NCI-H2029 (cell line): Measurements from ENCODE around the gene DYNC2LI1.

Experiments
- DNase-seq: peaks from one replicate; lab custom pipeline; 2025; lab: John Stamatoyannopoulos, UW

The DYNC2LI1 gene

GRCh38 chr2:43846140-43846793 lies 72.4 kb downstream of the DYNC2LI1 start:
- no peak for DNase-seq

GRCh38 chr2:43848214-43848613 lies 74.4 kb downstream of the DYNC2LI1 start:
- DNase-seq: no peak

GRCh38 chr2:43851011-43851980 lies 77.5 kb downstream of the DYNC2LI1 start:
- no peak for DNase-seq

DNA sequence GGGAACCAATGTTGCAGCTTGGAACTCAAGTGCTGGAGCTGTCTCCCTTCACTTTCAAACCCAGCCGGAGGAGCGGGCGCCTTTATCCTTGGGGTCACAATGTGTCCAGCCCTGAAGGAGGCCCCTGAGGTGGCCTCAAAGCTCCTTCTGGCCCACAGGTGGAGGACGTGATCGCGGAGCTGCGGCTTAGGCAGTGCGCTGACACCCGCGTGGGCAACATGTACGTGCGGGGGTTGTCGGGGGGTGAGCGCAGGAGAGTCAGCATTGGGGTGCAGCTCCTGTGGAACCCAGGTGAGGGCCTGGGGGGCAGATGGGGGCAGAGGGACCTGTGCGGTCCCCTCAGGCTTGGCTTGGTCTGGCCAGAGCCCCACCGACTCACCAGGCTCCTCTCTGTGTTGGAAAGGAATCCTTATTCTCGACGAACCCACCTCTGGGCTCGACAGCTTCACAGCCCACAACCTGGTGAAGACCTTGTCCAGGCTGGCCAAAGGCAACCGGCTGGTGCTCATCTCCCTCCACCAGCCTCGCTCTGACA lies 78.4 kb downstream of the DYNC2LI1 start:
- DNase-seq: no peak

GRCh38 chr2:43853141-43854081 lies 79.6 kb downstream of the DYNC2LI1 start:
- DNase-seq: no peak

DNA sequence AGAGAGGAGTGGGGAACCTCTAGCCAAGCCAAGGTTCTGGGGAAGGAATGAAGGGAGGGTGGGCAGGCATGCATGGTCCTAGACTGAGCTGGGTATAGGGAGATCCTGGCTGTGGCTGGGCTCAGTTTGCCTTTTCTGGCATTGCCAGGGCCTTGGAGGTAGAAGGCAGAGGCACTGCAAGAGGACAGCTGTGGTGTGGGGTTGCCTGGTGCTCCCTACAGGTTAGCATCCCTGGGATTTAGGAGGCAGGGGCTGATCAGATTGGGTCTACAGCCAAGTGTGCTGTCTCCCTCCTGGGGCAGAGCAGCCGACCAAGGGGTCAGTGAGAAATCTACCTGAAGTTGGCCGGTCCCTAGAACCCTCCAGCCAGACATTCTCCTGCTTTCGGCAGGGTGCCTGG lies 80.8 kb downstream of the DYNC2LI1 start:
- DNase-seq: no peak

- DNase-seq: no peak
Observed at GRCh38 chr2:43855292-43855691, 81.5 kb downstream of the DYNC2LI1 start.
